Trophoblast cell (in vitro differentiated cells and primary cell): ENCODE measurements around the gene WDR81.

Experiments
- DNase-seq, 2 donors: peaks; one replicate each; pipeline ENCODE4 v3.0.0-alpha.2; 2016
- H2AFZ ChIP-seq: 2 replicates; pipeline ENCODE4 v1.6.1; 2013; ENCODE audit warnings: low read length, moderate library complexity, mild to moderate bottlenecking; ENCODE audit not compliant: insufficient read depth, poor library complexity
- H2AK5ac ChIP-seq: 2 replicates; pipeline ENCODE4 v1.6.1; 2013; ENCODE audit warnings: mild to moderate bottlenecking, low read length
- H2BK120ac ChIP-seq: 2 replicates; pipeline ENCODE4 v1.6.1; 2013; ENCODE audit warnings: low read length, mild to moderate bottlenecking, moderate library complexity; ENCODE audit not compliant: insufficient read depth, poor library complexity
- H2BK12ac ChIP-seq: 2 replicates; pipeline ENCODE4 v1.6.1; 2013; ENCODE audit warnings: mild to moderate bottlenecking, low read length, moderate library complexity
- H2BK5ac ChIP-seq: 2 replicates; pipeline ENCODE4 v1.6.1; 2013; ENCODE audit warnings: low read length, low read depth, moderate library complexity, mild to moderate bottlenecking; ENCODE audit not compliant: poor library complexity
- H3K14ac ChIP-seq: 2 replicates; pipeline ENCODE4 v1.6.1; 2013; ENCODE audit warnings: mild to moderate bottlenecking, low read length
- H3K18ac ChIP-seq: 2 replicates; pipeline ENCODE4 v1.6.1; 2013; ENCODE audit warnings: mild to moderate bottlenecking, low read length
- H3K23ac ChIP-seq: 2 replicates; pipeline ENCODE4 v1.6.1; 2013; ENCODE audit warnings: low read length
- H3K27ac ChIP-seq: 2 replicates; pipeline ENCODE4 v1.5.1; 2013; ENCODE audit warnings: low read depth, mild to moderate bottlenecking, inconsistent platforms, low read length, moderate library complexity
- H3K27me3 ChIP-seq: 2 replicates; pipeline ENCODE4 v1.6.1; 2013; ENCODE audit warnings: inconsistent platforms, mild to moderate bottlenecking, low read length, moderate library complexity; ENCODE audit not compliant: insufficient read depth
- H3K36me3 ChIP-seq, 2 experiments: 1 replicate in 1 of 2; 2 replicates in 1 of 2; pipeline ENCODE4 v1.6.1; 2013; ENCODE audit warnings: low read length in 2 of 2, mild to moderate bottlenecking in 2 of 2, moderate library complexity in 1 of 2; ENCODE audit not compliant: insufficient read depth in 2 of 2, control insufficient read depth in 1 of 2
- H3K4ac ChIP-seq: 2 replicates; pipeline ENCODE4 v1.6.1; 2013; ENCODE audit warnings: low read depth, mild to moderate bottlenecking, low read length, moderate library complexity
- H3K4me1 ChIP-seq, 2 experiments: 1 replicate in 1 of 2; 2 replicates in 1 of 2; pipeline ENCODE4 v1.6.1; 2013; ENCODE audit warnings: low read length in 2 of 2, mild to moderate bottlenecking in 2 of 2, moderate library complexity in 1 of 2; ENCODE audit not compliant: insufficient read depth in 2 of 2, control insufficient read depth in 1 of 2
- H3K4me2 ChIP-seq: 2 replicates; pipeline ENCODE4 v1.6.1; 2013; ENCODE audit warnings: inconsistent platforms, mild to moderate bottlenecking, low read length, moderate library complexity
- H3K4me3 ChIP-seq: 2 replicates; pipeline ENCODE4 v1.5.1; 2013; ENCODE audit warnings: mild to moderate bottlenecking, low read depth, low read length, inconsistent platforms
- H3K79me1 ChIP-seq: one replicate; pipeline ENCODE4 v1.6.1; 2013; ENCODE audit warnings: low read length
- H3K79me2 ChIP-seq: 2 replicates; pipeline ENCODE4 v1.6.1; 2013; ENCODE audit warnings: low read length, mild to moderate bottlenecking; ENCODE audit not compliant: control insufficient read depth, insufficient read depth, poor library complexity
- H3K9ac ChIP-seq: 2 replicates; pipeline ENCODE4 v1.6.1; 2013; ENCODE audit warnings: mild to moderate bottlenecking, low read length
- H3K9me3 ChIP-seq: 2 replicates; pipeline ENCODE4 v1.6.1; 2013; ENCODE audit warnings: low read depth, mild to moderate bottlenecking, control low read depth, inconsistent platforms, low read length; ENCODE audit not compliant: insufficient read depth
- H4K12ac ChIP-seq: 2 replicates; pipeline ENCODE4 v1.6.1; 2013; ENCODE audit warnings: low read depth, mild to moderate bottlenecking, low read length, moderate library complexity
- H4K8ac ChIP-seq: 2 replicates; pipeline ENCODE4 v1.6.1; 2013; ENCODE audit warnings: low read depth, mild to moderate bottlenecking, low read length, moderate library complexity
- H4K91ac ChIP-seq: one replicate; pipeline ENCODE4 v1.6.1; 2013; ENCODE audit warnings: low read depth, mild to moderate bottlenecking, low read length, moderate library complexity
- WGBS: extraction: QIAGEN DNeasy Blood & Tissue Kit; methylation state at CpG from one replicate; pipeline ENCODE4 v1.1.7; 2013; ENCODE audit warnings: missing lambda C conversion rate; ENCODE audit not compliant: insufficient read length, insufficient coverage; ENCODE audit errors: extremely low coverage; 5-methylcytosine and 5-hydroxymethylcytosine counted together

The WDR81 gene

DNA sequence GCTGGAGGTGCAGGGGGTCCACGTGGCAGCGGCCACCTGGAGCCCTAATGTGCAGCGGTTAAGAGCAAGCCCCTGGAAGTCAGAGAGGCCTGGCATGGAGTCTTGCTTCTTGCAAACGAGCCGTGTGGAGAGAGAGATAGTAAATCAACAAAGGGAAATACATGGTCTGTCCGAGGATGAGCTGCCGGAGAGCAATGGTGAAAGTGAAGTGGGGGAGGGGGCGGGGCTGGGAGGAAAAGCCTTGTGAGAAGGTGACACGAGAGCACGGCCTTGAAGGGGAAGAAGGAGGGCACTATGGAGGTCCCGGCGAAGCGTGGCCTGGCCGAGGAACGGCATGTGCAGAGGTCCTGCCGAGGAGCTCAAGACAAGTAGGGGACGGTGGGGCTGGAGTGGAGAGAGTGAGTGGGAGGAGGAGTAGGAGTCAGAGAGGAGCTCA is 31.3 kb downstream of the WDR81 start:
- H3K27me3 ChIP-seq, result no peaks in the 10 kb centered on the region
- H3K9me3 ChIP-seq, result no peaks in the 10 kb centered on the region
- H4K91ac ChIP-seq, result no peak overlapping the region
- no peak overlapping the region for H2AFZ ChIP-seq
- no peak overlapping the region for H2BK5ac ChIP-seq
- no peak overlapping the region for H4K8ac ChIP-seq
- WGBS, result no CpG with 5 or more reads among the region's 17 CpGs
- H4K12ac ChIP-seq, result no peak overlapping the region
- no peak overlapping the region for H3K23ac ChIP-seq
- H3K27ac ChIP-seq, result no peak overlapping the region
- no peaks in the 10 kb centered on the region for H3K36me3 ChIP-seq
- no peak overlapping the region for H3K14ac ChIP-seq
- no peak overlapping the region for H3K4ac ChIP-seq
- H2BK120ac ChIP-seq, result no peak overlapping the region
- no peak overlapping the region for H3K9ac ChIP-seq
- H2BK12ac ChIP-seq, result no peak overlapping the region
- H3K79me2 ChIP-seq, result no peaks in the 10 kb centered on the region
- H3K4me2 ChIP-seq, result no peak overlapping the region
- peaks cover 0 to 3% of the 10 kb centered on the region in 2 experiments for H3K4me1 ChIP-seq
- H3K4me3 ChIP-seq, result no peak overlapping the region
- no peak overlapping the region for H2AK5ac ChIP-seq
- no peaks in the 10 kb centered on the region for H3K79me1 ChIP-seq
- no peak overlapping the region for H3K18ac ChIP-seq
- DNase-seq, result no peak

DNA sequence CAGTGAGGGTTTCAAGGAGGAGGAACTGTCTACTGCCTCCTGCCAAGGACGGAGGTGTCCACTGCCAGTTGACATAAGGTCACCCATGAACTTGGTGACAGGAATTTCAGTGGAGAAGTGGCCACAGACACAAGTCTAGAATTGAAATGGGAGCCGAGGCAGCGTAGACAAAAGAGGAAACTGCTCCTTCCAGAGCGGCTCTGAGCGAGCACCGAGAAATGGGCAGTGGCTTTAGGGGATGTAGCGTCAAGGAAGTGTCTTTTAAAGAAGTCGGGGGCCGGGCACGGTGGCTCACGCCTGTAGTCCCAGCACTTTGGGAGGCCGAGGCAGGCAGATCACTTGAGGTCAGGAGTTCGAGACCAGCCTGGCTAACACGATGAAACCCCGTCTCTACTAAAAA is 34.3 kb downstream of the WDR81 start:
- WGBS, result no CpG with 5 or more reads among the region's 15 CpGs

DNA sequence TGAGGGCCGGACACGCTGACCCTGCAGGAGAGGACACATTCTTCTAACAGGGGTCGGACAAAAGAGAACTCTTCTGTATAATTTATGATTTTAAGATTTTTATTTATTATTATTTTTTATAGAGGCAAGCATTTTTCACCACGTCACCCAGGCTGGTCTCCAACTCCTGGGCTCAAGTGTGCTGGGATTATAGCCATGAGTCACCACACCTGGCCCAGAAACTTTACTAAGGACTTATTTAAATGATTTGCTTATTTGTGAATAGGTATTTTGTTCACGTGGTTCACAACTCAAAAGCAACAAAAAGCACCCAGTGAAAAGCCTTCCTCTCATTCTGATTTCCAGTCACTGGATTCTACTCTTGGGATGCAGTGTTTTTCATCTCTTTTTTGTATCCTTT is 35.0 kb downstream of the WDR81 start:
- Histone ChIP-seq H3K4ac (no peak overlapping the region), H4K91ac (no peak overlapping the region), H3K4me3 (no peak overlapping the region), H3K9ac (no peak overlapping the region), H3K36me3 (no peaks in the 10 kb centered on the region), H3K27ac (no peak overlapping the region), H3K23ac (no peak overlapping the region), H2BK120ac (no peak overlapping the region), H2BK12ac (no peak overlapping the region), H2BK5ac (no peak overlapping the region), H2AFZ (no peak overlapping the region), H4K12ac (no peak overlapping the region), H3K4me1 (peaks cover 2 to 5% of the 10 kb centered on the region in 2 experiments), H4K8ac (no peak overlapping the region), H2AK5ac (no peak overlapping the region), H3K4me2 (no peak overlapping the region), H3K27me3 (no peaks in the 10 kb centered on the region), H3K18ac (no peak overlapping the region), H3K9me3 (no peaks in the 10 kb centered on the region), H3K79me1 (no peaks in the 10 kb centered on the region), H3K79me2 (no peaks in the 10 kb centered on the region), H3K14ac (no peak overlapping the region)
- DNase-seq, result no peak
- WGBS, result no CpG with 5 or more reads among the region's 5 CpGs

More for the DNA sequence above, 34.3 kb downstream of the WDR81 start:
- Histone ChIP-seq H4K8ac (no peak overlapping the region), H4K12ac (no peak overlapping the region), H2BK120ac (no peak overlapping the region), H3K36me3 (no peaks in the 10 kb centered on the region), H3K23ac (no peak overlapping the region), H3K9ac (no peak overlapping the region), H3K4me3 (no peak overlapping the region), H3K4me2 (no peak overlapping the region), H3K18ac (no peak overlapping the region), H3K79me1 (no peaks in the 10 kb centered on the region), H2BK5ac (no peak overlapping the region), H2AFZ (no peak overlapping the region), H3K14ac (no peak overlapping the region), H3K9me3 (no peaks in the 10 kb centered on the region), H3K79me2 (no peaks in the 10 kb centered on the region), H2BK12ac (no peak overlapping the region), H3K4me1 (peaks cover 2 to 5% of the 10 kb centered on the region in 2 experiments), H4K91ac (no peak overlapping the region), H3K27ac (no peak overlapping the region), H3K4ac (no peak overlapping the region), H2AK5ac (no peak overlapping the region), H3K27me3 (no peaks in the 10 kb centered on the region)
- DNase-seq, result no peak

DNA sequence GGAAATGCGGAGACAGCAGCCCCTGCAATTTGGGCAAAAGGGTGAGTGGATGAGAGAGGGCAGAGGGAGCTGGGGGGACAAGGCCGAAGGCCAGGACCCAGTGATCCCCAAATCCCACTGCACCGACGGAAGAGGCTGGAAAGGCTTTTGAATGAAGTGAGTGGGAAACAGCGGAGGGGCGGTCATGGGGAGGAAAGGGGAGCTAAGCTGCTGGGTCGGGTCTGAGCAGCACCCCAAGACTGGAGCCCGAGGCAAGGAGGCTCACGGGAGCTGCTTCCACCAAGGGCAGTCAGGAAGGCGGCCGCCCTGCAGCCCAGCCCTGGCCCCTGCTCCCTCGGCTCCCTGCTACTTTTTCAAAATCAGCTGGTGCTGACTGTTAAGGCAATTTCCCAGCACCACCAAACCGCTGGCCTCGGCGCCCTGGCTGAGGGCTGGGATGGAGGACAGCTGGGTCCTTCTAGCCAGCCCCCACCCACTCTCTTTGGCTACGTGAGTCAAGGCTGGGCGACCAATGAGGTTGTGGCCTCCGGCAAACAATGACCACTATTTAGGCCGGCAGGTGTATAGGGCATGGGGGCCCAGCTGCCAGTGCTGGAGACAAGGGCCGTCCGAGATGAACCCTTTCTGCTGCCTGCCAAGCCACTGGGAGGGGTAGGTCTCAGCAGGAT is 37.9 kb downstream of the WDR81 start:
- H2AFZ ChIP-seq, result no peak overlapping the region
- H3K18ac ChIP-seq, result no peak overlapping the region
- H3K23ac ChIP-seq, result no peak overlapping the region
- H2BK5ac ChIP-seq, result no peak overlapping the region
- DNase-seq, result peak; percentile 25 to 72
- peaks cover 2 to 5% of the 10 kb centered on the region in 2 experiments for H3K4me1 ChIP-seq
- WGBS, result no CpG with 5 or more reads among the region's 21 CpGs
- H2AK5ac ChIP-seq, result no peak overlapping the region
- H3K79me1 ChIP-seq, result no peaks in the 10 kb centered on the region
- H3K4me2 ChIP-seq, result no peak overlapping the region
- H3K4ac ChIP-seq, result no peak overlapping the region
- no peak overlapping the region for H2BK12ac ChIP-seq
- H3K79me2 ChIP-seq, result no peaks in the 10 kb centered on the region
- no peak overlapping the region for H3K14ac ChIP-seq
- H3K9me3 ChIP-seq, result peaks cover under 1% of the 10 kb centered on the region
- no peak overlapping the region for H3K4me3 ChIP-seq
- H3K9ac ChIP-seq, result no peak overlapping the region
- H3K27ac ChIP-seq, result no peak overlapping the region
- no peak overlapping the region for H2BK120ac ChIP-seq
- H3K36me3 ChIP-seq, result no peaks in the 10 kb centered on the region
- no peaks in the 10 kb centered on the region for H3K27me3 ChIP-seq
- H4K12ac ChIP-seq, result no peak overlapping the region
- no peak overlapping the region for H4K91ac ChIP-seq
- no peak overlapping the region for H4K8ac ChIP-seq
